T follicular helper cell (primary cell): ENCODE measurements around the gene AHNAK.

Experiments used
- DNase-seq: peaks from one replicate; pipeline ENCODE4 v3.0.0-alpha.2; 2020; ENCODE audit warnings: low read depth

Gene AHNAK

GRCh38 chr11:62433141-62433903 is 113.3 kb downstream of the AHNAK start:
- no peak for DNase-seq

GRCh38 chr11:62432695-62433094 is 113.9 kb downstream of the AHNAK start:
- no peak for DNase-seq

- DNase-seq, result no peak
Observed at GRCh38 chr11:62431171-62431901, 115.3 kb downstream of the AHNAK start.

- DNase-seq, result no peak
Observed at GRCh38 chr11:62430425-62430824, 116.2 kb downstream of the AHNAK start.

- no peak for DNase-seq
Observed at GRCh38 chr11:62428871-62429560, 117.6 kb downstream of the AHNAK start.

GRCh38 chr11:62427630-62428233 is 118.9 kb downstream of the AHNAK start:
- no peak for DNase-seq

GRCh38 chr11:62423012-62423411 is 123.6 kb downstream of the AHNAK start:
- DNase-seq, result no peak

GRCh38 chr11:62421996-62422395 is 124.6 kb downstream of the AHNAK start:
- DNase-seq, result no peak

- DNase-seq, result no peak
Observed at GRCh38 chr11:62420882-62421281, 125.7 kb downstream of the AHNAK start.

GRCh38 chr11:62419943-62420342 is 126.7 kb downstream of the AHNAK start:
- no peak for DNase-seq

- no peak for DNase-seq
Observed at GRCh38 chr11:62419314-62419929, 127.2 kb downstream of the AHNAK start.

- no peak for DNase-seq
Observed at GRCh38 chr11:62418733-62419132, 127.9 kb downstream of the AHNAK start, which contains the start of gene SCGB1A1. SCGB1A1 (plus strand) TSS chr11:62419033; CDS start chr11:62419096, 63 bp downstream.

GRCh38 chr11:62418136-62418535 is 128.5 kb downstream of the AHNAK start:
- DNase-seq, result no peak

GRCh38 chr11:62416596-62416995 is 130.0 kb downstream of the AHNAK start:
- DNase-seq, result no peak

GRCh38 chr11:62413060-62413696 is 133.4 kb downstream of the AHNAK start:
- no peak for DNase-seq

- no peak for DNase-seq
Observed at GRCh38 chr11:62411524-62411923, 135.1 kb downstream of the AHNAK start.

GRCh38 chr11:62410972-62411371 is 135.6 kb downstream of the AHNAK start:
- no peak for DNase-seq

- no peak for DNase-seq
Observed at GRCh38 chr11:62409831-62410230, 136.8 kb downstream of the AHNAK start.

GRCh38 chr11:62406034-62406433 is 140.6 kb downstream of the AHNAK start:
- DNase-seq, result no peak

GRCh38 chr11:62404901-62405300 is 141.7 kb downstream of the AHNAK start:
- DNase-seq, result no peak

GRCh38 chr11:62404435-62404834 is 142.2 kb downstream of the AHNAK start:
- no peak for DNase-seq
